GM23248 (cell line): ENCODE data around the gene PLEKHG5. TPM values are rescaled to one million over a fixed set of nuclear protein-coding genes. Genes with fewer than 3 reads are reported as not detected.

Source experiments
- DNase-seq: peaks from one replicate; pipeline ENCODE4 v3.0.0-alpha.2; 2015
- H2AFZ ChIP-seq: fragments of 200-600 bp; sonication (generic); 2 replicates; pipeline ENCODE4 v1.6.1; 2016; ENCODE audit warnings: antibody characterized with exemption
- H3F3A ChIP-seq: fragments of 200-600 bp; sonication (generic); 2 replicates; pipeline ENCODE4 v1.6.1; 2016; ENCODE audit warnings: mild to moderate bottlenecking, antibody characterized with exemption, mixed run types; ENCODE audit not compliant: insufficient read depth
- H3K27ac ChIP-seq: fragments of 200-600 bp; sonication (generic); 2 replicates; pipeline ENCODE4 v1.5.1; 2016; ENCODE audit warnings: mild to moderate bottlenecking
- H3K27me3 ChIP-seq: fragments of 200-600 bp; sonication (generic); replicated peaks from 2 replicates; pipeline ENCODE4 v1.6.1; 2016; ENCODE audit warnings: mild to moderate bottlenecking; ENCODE audit not compliant: insufficient read depth
- H3K36me3 ChIP-seq: fragments of 200-600 bp; sonication (generic); 2 replicates; pipeline ENCODE4 v1.6.1; 2016; ENCODE audit warnings: low read depth, mild to moderate bottlenecking
- H3K4me1 ChIP-seq: fragments of 200-600 bp; sonication (generic); 2 replicates; pipeline ENCODE4 v1.6.1; 2016; ENCODE audit warnings: mild to moderate bottlenecking; ENCODE audit not compliant: insufficient read depth
- H3K4me2 ChIP-seq: fragments of 200-600 bp; sonication (generic); one replicate; pipeline ENCODE4 v1.6.1; 2016; ENCODE audit warnings: mild to moderate bottlenecking; ENCODE audit not compliant: unreplicated experiment
- H3K4me3 ChIP-seq: fragments of 200-600 bp; sonication (generic); 2 replicates; pipeline ENCODE4 v1.5.1; 2016; ENCODE audit warnings: mild to moderate bottlenecking
- H3K79me2 ChIP-seq: fragments of 200-600 bp; sonication (generic); 2 replicates; pipeline ENCODE4 v1.6.1; 2016; ENCODE audit warnings: mild to moderate bottlenecking; ENCODE audit not compliant: insufficient read depth
- H3K9ac ChIP-seq: fragments of 200-600 bp; sonication (generic); 2 replicates; pipeline ENCODE4 v1.6.1; 2016; ENCODE audit warnings: mild to moderate bottlenecking
- H3K9me2 ChIP-seq: fragments of 200-600 bp; sonication (generic); 2 replicates; pipeline ENCODE4 v1.6.1; 2016; ENCODE audit warnings: mixed run types, mild to moderate bottlenecking, moderate library complexity; ENCODE audit not compliant: insufficient read depth
- H3K9me3 ChIP-seq: fragments of 200-600 bp; sonication (generic); one replicate; pipeline ENCODE4 v1.6.1; 2017; ENCODE audit warnings: low read depth
- H4K20me1 ChIP-seq: fragments of 200-600 bp; sonication (generic); 2 replicates; pipeline ENCODE4 v1.6.0; 2016; ENCODE audit not compliant: insufficient read depth
- EZH2 ChIP-seq: fragments of 200-600 bp; sonication (generic); IDR thresholded peaks from 2 replicates; pipeline ENCODE4 v1.6.1; 2018; ENCODE audit warnings: antibody characterized with exemption, mild to moderate bottlenecking; ENCODE audit not compliant: insufficient read depth, poor library complexity, severe bottlenecking
- EZH2phosphoT487 ChIP-seq: fragments of 200-600 bp; sonication (generic); IDR thresholded peaks from 2 replicates; pipeline ENCODE4 v1.6.1; 2018; ENCODE audit warnings: antibody characterized with exemption, moderate library complexity, mild to moderate bottlenecking, low read depth; ENCODE audit not compliant: insufficient read depth
- WGBS, 2 experiments: methylation state at CpG; one replicate each; pipeline ENCODE4 v1.1.6; 2015 to 2017; ENCODE audit warnings: low lambda C conversion rate in 2 of 2, low coverage in 1 of 2; ENCODE audit errors: missing lambda C conversion rate in 2 of 2; 5-methylcytosine and 5-hydroxymethylcytosine counted together
- in situ Hi-C: fragments of 300-500 bp; cut with MboI; formaldehyde crosslinking; loops from 2 replicates; pipeline ENCODE4 v1.15.0; 2020
- polyA plus RNA-seq: library from polyadenylated mRNA; unstranded; fragments of >200 nt; fragmentation: Nextera tagmentation; extraction: Ambion mirVana; gene quantifications from 2 replicates; pipeline ENCODE4 v1.2.1, GENCODE V29; 2016
- total RNA-seq: library from RNA; depleted of rRNA; stranded (reverse); fragments of >200 nt; shearing (Covaris generic); gene quantifications from 2 replicates; pipeline ENCODE4 v1.2.3, GENCODE V29; 2014

Gene PLEKHG5
- total and polyA plus RNA-seq, 2 experiments from 2014 or later = 2.8 to 7.6 TPM

DNA sequence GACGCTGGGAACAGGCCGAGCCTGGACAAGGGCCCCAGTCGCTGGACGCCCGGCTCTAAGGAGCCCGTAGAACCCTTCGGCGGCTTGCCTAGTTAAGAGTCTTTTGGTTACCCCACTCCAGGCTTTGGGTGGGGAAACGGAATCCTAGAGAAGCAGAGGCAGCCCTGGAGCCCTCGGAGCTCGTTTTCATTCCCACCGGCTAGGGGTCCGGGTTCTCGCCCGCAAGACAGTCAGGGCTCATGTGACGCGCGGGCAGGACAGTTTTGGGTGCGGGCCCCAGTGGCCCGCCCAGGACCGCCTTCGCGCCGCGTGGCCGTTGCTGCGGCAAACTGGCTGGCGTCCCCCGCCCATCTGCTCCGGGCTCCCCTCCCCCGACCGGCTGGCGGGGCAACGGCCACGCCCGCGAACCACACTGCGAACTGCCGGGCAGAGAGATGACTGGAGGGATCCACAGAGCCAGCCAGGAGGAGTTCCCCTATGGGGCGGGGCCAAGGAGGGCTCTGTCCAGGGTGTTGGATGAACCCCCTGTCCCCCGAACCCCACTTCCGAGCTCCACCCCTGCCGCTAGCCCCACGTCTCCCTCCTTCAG is 70.9 kb downstream of the PLEKHG5 start:
- no peak overlapping the region for H3K4me3 ChIP-seq
- H4K20me1 ChIP-seq = no peaks in the 10 kb centered on the region
- H2AFZ ChIP-seq = no peak overlapping the region
- no peaks in the 10 kb centered on the region for H3K79me2 ChIP-seq
- peak overlapping the region; percentile 39 for H3K4me2 ChIP-seq
- no peaks in the 10 kb centered on the region for H3K36me3 ChIP-seq
- no peaks in the 10 kb centered on the region for H3K9me3 ChIP-seq
- peaks cover 77% of the 10 kb centered on the region for H3K27me3 ChIP-seq
- H3F3A ChIP-seq = 0 out of 2 replicates have a peak, but pooled peaks cover 3% of the 10 kb centered on the region
- H3K4me1 ChIP-seq = peaks cover 11% of the 10 kb centered on the region
- no peak overlapping the region for H3K9ac ChIP-seq
- 5 to 7% methylated on average over 34 to 38 of the region's 44 CpGs for WGBS, 2 experiments
- H3K27ac ChIP-seq = no peak overlapping the region
- no peaks in the 10 kb centered on the region for H3K9me2 ChIP-seq
- peak; percentile 54 for TF ChIP-seq EZH2
- TF ChIP-seq EZH2phosphoT487 = no peak
- in situ Hi-C loops = no loop called here
- peak; percentile 39 for DNase-seq

- Histone ChIP-seq H3K36me3 (no peaks in the 10 kb centered on the region), H4K20me1 (no peaks in the 10 kb centered on the region), H3K9ac (no peak within 1 kb of the TSS), H3K4me2 (peak within 1 kb of the TSS; percentile 39), H3F3A (0 out of 2 replicates have a peak, but pooled peaks cover 3% of the 10 kb centered on the region), H3K4me1 (peaks cover 11% of the 10 kb centered on the region), H3K27ac (no peak within 1 kb of the TSS), H3K79me2 (no peaks in the 10 kb centered on the region), H3K27me3 (peaks cover 78% of the 10 kb centered on the region), H2AFZ (0 out of 2 replicates have a peak within 1 kb of the TSS, but pooled peaks have one; percentile 19), H3K9me3 (no peaks in the 10 kb centered on the region), H3K4me3 (peak within 1 kb of the TSS; percentile 43; the same call in 1 of the 2 replicates), H3K9me2 (no peaks in the 10 kb centered on the region)
- in situ Hi-C loops = no loop called here
- 2 to 4% methylated on average over 31 to 56 of the region's 62 CpGs for WGBS, 2 experiments
- TF ChIP-seq EZH2 = peak; percentile 89
- TF ChIP-seq EZH2phosphoT487 = no peak
- DNase-seq = peak; percentile 48
These were observed 71.5 kb downstream of the PLEKHG5 start, which contains the start of gene HES2 for GRCh38 chr1:6419804-6420453. HES2 (minus strand) TSS chr1:6419919; CDS start chr1:6419820, 99 bp downstream.

- Histone ChIP-seq H3F3A (0 out of 2 replicates have a peak, but pooled peaks cover 3% of the 10 kb centered on the region), H2AFZ (0 out of 2 replicates have a peak overlapping the region, but pooled peaks have one; percentile 19), H3K4me1 (peaks cover 16% of the 10 kb centered on the region), H3K4me2 (peak overlapping the region; percentile 39), H3K9me2 (no peaks in the 10 kb centered on the region), H3K27ac (no peak overlapping the region), H4K20me1 (no peaks in the 10 kb centered on the region), H3K4me3 (peak overlapping the region; percentile 43; the same call in 1 of the 2 replicates), H3K36me3 (no peaks in the 10 kb centered on the region), H3K9ac (no peak overlapping the region), H3K27me3 (peaks cover 82% of the 10 kb centered on the region), H3K9me3 (no peaks in the 10 kb centered on the region), H3K79me2 (no peaks in the 10 kb centered on the region)
- whole genome bisulfite sequencing, 2 experiments = 5 to 9% methylated on average over 17 to 42 of the region's 48 CpGs
- in situ Hi-C loops = no loop called here
- TF ChIP-seq EZH2 (no peak), EZH2phosphoT487 (no peak)
- peak; percentile 20 for DNase-seq
These were observed 72.1 kb downstream of the PLEKHG5 start for GRCh38 chr1:6419397-6419803.

GRCh38 chr1:6418668-6419396 is 72.6 kb downstream of the PLEKHG5 start:
- Histone ChIP-seq H4K20me1 (no peaks in the 10 kb centered on the region), H3K27ac (no peak overlapping the region), H3K4me2 (no peak overlapping the region), H3K9me2 (no peaks in the 10 kb centered on the region), H3K79me2 (no peaks in the 10 kb centered on the region), H3K36me3 (no peaks in the 10 kb centered on the region), H3F3A (0 out of 2 replicates have a peak, but pooled peaks cover 3% of the 10 kb centered on the region), H3K4me3 (no peak overlapping the region), H3K9ac (no peak overlapping the region), H2AFZ (no peak overlapping the region), H3K9me3 (no peaks in the 10 kb centered on the region), H3K27me3 (peaks cover 77% of the 10 kb centered on the region), H3K4me1 (peaks cover 16% of the 10 kb centered on the region)
- in situ Hi-C loops = no loop called here
- 26 to 28% methylated on average over 37 to 47 of the region's 69 CpGs for WGBS, 2 experiments
- TF ChIP-seq EZH2 = no peak
- TF ChIP-seq EZH2phosphoT487 = no peak
- DNase-seq = peak; percentile 23
